GM19240 (cell line): ENCODE results near the gene SOBP.

Experiments used
- DNase-seq: peaks from one replicate; pipeline ENCODE4 v3.0.0; 2011; ENCODE audit warnings: low spot score; ENCODE audit not compliant: insufficient read length

The SOBP gene

DNA sequence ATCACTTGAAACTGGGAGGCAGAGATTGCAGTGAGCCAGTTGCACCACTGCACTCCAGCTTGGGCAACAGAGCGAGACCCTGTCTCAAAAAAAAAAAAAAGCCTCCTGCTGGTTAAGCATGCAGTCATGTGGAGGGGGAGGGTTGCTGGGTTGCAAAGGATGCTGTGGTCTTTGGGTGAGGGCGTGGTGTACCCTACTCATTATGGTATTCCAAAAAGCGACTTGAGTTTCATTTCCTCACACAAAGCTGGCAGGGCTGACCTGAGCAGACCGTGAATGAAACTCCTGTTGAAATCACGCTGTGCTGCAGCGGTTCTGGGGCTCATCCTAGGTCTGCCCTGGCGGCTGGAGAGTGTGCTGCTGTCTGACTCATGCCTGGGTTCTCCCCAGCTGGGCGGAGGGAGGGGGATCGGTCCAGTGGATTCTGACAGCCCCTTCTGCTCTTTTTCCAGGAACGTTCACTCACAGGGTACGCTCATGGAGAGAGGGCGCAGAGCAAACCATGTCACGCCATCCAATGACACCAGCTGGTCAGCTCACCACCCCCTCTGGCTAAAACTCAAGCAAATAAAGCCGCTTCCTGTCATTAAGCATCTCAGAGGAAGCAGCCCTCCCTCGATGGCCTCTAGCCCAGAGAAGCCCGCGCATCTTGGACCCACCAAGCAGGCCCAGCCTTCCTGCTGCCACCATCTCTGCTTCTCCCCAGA is 168.0 kb downstream of the SOBP start:
- DNase-seq: peak; percentile 54

DNA sequence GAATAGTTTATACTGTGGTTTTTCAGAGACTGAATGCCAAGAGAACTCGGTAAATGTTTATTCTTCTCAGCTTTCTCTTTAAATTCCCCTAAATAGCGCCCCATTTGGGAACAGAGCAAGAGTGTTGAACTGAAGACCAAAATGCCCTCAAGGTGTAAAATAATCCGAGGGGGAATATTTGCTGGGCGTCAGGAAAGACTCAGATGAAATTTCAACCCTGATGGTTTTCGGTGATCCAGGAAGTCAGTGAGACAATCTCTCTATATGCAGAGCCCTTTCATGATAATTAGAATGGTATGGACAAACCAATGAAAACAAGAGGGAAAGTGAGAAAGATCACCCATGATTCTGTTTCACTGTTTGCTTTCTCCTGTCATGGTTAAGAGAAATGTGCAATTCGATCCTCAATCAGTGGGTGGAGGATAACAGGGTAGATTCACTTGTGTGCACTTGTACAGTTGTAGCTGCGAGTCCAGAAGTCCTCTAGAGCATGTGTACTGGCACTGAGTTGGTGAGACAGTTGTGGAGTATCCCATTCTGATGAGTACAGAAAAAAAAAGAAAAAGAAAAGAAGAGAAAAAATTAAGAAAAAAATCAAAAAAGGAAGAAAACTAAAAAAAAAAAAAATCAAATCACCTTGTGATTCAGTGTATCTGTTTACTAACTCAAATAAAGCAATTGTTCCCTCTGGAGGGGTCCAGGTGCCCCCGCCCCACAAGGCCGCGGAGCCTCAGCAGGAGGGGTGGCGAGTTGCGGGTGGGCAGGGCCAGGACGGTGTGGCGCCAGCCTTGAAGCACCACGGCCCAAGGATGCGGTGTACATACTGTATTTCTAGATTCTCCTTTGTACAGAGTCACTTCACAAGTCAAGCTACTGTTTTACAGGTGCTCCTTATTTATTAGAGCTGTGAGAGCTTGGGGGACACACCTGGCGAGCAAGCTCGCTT is 169.3 kb downstream of the SOBP start:
- no peak for DNase-seq

DNA sequence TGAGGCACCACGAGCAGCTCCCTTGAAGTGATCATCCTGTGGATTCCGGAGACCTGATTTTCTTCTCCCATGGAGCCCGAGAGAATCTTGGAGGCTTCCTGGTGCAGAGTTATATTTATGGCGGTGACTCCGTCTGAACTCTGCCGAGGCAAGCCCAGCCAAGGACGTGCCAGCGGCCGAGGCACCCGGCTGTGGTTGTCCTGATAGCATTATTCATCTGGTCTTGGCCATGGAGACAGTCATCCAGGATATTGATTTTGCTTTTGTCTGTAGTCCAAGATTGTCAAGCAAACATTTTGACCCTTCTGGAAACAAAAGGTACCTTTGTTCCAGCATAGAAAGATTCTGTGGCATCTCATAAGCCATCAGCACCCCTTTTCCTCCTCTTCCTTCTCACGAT is 170.9 kb downstream of the SOBP start:
- DNase-seq: no peak

DNA sequence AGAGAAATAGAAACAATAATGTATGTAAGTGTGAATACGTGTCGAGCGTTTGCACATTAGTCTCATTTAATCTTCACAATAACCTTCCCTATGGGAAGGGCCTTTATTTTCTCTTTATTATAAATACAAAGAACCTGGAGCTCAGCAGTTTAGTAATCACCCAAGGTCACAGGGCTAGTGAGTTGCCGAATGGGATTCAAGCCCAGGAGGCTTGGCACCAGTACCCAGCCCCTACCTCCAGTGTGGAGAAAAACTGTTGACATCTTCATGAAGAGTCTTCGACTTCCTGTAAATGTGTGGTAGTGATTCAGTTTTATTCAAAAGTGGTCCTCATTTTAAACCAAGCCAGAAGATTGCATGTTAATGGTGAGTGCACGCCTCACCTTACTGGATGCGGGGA is 171.4 kb downstream of the SOBP start:
- DNase-seq: no peak

DNA sequence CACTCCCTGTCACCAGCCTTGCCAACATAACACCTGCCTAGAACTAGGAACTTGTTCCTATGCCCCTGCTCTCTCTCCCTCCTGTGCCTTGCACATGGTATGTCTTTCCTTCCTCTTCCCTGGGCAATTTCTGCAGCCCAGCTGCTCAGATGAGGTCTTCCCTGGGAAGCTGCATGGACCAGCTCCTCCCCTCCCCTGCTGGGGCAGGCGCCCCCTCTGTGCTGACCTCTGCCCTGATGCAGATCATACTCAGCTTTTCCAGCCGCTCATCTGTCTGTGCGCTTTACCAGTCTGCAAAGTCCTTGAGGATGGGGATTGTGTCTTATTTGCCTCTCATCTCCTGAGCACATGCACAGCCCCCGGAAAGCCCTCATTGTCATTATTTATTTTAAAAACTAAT is 172.4 kb downstream of the SOBP start:
- no peak for DNase-seq

DNA sequence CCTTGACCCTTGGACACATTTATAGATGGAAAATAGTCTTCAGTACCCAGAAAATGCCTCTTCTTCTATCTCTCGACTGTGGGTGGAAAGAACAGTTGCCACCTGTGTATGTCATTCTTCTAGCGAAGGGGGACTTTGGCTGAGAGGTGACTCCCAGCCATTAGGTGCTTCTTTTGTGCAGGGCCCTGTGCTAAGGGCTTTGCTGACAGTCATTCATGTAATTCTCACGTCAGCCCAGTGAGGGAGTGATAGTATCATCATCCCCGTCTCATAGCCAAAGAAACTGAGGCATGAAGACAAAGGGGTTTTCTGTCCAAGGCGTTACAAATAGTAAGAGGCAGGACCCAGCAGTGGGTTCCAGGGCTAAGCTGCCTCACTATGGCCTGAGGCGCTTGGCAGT is 173.4 kb downstream of the SOBP start:
- DNase-seq: no peak

DNA sequence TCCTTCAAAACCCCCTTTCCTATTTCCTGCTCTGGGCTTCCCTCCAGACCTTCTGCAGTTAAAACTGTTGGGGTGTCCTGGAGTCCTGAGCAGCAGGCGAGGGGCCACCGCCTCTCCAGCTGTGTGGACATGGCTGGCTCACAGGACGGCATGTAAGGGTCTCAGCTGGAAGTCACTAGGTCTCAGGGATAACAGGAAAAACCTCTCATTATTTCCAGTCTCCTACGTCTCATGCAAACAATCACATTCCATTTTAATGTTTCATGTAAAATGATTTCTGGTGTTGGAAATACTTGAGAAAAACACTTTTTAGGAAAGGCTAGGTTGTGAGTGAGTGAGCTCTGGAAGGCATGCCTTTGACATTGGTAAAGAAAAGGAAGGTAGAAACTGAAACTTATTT is 175.5 kb downstream of the SOBP start:
- DNase-seq: no peak

DNA sequence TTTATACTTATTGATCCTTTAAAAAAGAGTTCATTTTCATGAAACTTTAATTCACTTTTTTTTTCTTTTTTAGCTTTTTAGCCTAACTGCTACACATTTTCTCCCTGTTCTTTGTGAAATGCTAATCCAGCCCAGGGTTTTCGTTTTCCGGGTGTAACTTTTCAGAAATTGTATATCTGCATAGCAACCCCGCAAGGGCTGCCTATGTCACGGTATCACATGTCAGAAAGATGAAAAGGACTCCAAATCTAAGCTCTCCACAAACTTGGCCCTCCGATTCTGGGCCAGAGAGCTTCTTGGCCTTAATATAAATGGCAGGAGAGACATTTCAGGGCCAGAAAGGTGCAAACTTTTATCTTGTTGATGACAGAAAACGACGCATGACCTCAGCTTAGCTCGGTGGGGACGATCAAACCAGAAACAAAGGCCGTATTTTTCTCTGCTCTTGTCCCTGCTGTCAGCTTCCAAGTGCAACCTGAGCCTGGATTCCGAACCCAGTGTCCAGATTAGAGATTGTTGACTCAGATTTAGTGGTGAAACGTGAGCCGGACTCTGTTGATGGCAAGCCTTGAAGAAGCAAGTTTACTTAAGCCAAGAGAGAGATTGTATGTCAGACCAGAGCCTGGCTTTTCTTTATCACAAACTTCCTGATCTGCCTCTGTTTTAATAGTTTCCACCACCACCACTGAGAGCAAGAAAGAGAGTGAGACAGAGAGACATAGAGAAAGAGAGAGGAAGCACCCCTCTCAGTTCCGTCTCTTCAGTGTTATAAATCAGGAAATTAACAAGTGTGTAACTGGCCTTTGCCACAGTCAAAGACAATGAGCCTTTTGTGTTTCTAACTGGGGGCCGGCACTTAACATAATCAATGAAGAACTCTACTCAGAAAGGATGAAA is 176.4 kb downstream of the SOBP start:
- no peak for DNase-seq

DNA sequence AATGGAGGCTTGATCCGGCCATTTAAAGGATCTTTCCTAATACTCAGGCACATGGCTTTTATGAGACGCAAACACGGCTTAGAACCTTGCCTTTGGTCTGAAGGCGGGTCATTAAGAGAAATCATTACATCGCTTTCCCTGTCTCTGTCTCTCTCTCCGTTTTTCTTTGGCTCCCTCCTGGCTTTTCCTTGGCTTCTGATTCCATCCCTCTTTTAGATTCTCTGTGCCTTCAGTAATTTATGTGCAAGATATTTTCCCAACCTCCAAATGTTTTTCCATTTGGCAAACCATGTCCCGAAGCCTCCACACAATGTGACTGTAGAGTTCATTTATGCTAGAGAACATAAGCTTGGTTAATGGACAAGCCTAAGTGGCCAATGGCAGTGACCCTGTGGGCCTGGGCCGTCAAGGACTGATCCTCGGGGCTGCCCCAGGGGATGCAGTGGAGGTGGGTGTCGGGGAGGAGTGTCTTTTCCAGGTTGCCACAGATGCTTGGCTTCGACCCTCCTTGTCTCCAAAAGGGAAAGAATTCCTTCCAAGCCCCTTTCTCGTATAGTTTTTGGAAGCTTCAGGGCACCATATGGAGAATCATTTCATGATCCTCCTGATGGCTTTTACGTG is 177.2 kb downstream of the SOBP start:
- DNase-seq: no peak

DNA sequence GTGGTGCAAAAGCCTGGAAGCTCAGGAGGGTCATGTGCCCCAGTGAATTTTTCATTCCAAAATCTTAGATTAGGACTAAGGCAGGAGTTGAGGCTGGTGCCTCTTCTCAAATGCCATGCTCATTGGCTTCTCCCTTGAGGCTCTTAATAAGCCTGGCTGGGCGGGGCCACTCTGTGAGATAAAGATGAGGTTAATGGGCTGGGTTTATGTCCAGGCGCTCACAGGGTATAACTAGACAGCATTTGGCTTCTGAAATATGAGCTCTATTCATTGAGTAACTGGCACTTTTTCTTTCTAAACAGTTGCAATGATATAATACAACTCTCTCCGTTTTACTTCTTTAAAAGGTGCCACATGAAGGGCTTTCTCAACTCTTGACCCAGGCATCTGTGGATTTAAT is 177.9 kb downstream of the SOBP start:
- no peak for DNase-seq

DNA sequence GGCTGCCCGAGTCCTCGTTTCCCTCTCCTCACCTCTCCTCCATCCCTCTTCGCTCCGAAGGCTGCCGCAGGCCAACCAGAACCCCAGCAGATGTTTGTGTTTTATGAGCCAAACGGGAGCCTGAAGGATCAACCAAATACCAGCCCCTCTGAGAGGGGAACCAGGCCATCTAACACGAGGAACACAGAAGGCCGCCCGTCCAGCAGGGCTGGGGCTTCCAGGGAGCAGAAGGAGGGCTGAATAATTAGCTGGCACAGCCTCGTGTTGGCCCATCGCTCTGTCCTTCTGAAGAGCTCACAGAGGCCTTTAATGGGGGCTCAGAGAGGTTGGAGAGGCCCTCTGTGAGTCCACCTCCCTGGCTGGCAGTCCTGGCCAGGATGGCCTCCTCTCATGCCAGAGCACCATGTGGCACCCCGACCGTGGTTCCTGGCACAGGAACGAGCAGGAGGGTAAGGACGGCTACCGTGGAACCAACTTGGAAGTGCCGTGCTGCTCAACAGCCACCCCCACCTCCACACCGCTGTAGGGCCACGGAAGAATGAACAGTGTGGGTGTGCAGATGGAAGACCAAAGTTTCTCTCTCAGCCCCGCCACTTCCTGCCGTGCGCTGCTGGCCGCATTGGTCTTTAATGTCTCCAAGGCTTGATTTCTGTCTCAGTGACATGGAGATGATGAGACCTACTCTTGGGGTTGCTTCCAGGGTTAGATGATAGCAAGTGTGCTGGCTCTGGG is 179.0 kb downstream of the SOBP start:
- peak; percentile 41 for DNase-seq

DNA sequence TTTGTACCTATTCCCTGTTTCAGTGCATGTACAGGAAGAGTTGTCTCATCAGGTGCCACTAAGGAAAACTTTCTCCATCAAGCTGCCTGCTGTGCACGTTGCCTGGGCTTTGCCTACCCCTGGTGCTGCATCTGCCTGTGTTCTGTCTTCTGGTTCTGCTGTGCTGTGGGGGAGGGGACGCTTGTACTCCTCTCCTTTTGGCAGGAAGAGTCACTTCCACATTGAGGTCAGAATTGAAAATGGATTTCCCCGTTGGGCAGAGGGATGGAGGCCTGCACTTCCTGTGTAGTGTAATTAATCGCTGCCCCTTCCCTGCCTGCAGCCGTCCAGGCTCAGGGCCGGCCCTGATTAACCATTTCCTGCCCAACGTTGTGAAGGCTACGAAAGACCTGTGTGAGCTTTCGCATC is 180.9 kb downstream of the SOBP start:
- DNase-seq: peak; percentile 14

DNA sequence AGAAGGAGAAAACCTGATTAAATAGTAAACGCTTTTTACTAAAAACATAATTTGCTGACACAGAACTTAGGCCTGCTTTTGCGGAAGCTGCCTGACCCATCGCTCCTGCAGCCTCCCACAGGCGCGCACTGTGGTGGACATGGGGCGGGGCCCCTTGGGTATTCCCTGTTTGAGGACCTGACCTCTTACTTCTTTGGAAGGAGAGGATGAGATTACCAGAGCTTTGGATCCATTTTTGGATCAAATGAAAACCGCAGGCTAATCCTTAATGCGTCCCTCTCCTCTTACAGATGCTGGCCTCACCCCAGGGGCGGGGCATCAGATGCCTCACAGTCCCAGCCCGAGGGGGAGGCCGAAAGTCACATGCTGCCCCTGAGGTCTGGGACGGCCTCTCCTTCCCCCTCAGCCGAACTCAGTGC is 183.2 kb downstream of the SOBP start:
- DNase-seq: no peak

DNA sequence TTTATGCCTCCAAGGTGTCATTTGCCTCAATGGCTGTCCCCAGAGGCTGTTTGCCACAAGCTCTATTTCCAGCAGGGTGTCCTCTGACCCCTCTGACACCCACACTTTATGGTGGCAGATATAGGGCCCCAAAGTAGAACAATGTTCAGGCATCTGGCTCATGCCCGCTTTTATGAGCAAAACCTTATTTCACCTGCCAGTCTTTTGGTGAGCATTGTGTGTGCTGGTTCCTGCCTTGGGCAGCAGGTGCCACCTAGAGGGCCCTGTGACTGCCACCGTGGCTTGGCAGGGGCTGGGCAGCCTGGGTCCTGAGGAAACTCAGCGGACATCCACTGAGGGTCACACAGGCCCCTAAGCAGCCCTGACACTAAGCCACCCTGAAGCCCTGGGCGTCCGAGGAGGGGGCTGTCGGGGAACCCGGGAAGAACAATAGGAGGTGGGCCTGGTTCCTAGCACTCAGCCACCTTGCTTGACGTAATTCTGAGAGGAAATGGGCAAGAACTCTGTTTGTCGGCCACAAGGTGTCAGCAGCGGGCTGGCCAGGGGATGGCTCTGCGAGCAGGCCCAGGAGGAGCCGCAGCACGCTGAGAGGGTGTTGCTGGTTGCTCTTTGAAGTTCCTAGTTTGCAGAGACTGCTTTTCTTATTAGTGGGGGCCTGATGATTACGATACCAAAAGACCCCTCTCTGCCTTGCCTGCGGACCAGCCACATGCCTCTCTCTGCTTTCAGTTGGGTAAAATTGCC is 185.2 kb downstream of the SOBP start:
- peak; percentile 70 for DNase-seq

DNA sequence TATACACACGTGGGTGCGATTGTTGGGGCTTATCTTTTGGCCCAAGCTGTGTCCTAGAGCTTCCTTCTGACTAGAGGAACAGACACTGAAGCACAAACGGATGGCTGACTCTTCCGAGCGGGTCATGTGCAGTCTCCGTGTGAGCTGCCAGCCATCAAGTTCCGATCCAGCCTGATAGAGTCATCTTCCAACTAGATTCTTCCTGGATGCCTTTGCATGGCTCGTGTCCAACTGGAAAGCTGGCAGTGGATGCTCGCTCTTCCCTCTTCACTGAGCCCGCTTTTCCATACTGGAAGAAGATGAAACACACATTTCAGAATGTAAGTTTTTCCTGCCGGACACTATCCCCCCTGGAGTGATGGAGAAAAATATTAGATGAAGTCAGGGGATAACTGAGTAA is 186.1 kb downstream of the SOBP start:
- DNase-seq: no peak

DNA sequence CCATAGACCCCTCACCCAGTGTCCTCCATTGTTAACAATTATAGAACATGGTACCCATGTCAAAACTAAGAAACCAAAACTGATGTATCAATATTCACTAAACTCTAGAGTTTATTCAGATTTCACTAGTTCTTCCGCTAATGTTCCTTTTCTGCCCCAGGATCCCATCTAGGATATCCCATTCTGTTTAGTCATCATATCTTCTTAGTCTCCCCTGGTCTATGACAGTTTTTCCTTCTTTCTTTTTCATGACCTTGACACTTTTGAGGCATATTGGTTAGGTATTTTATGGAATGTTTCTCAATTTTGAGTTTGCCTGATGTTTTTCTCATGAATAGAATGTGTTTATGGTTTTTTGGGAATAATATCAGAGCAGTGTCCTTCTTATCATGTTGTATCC is 187.5 kb downstream of the SOBP start:
- DNase-seq: no peak

DNA sequence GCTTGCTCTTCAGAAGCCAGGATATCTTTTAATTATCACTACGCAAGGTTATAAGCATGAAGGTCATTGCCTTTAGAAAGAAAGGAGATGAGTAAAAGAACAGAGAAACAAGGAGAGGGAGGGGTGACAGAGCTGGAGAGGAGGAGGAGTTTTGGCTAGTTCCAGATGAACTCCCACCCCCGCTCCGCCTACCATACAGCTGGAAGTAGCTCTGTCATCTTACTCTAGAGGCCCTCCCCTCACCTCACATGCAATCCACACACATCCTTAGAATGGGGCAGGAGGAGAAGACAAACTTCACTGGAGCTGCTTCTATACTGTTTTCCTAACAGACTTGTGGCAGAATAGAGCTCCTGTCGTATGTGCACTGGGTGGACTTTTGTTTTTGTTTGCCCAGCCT is 189.5 kb downstream of the SOBP start:
- DNase-seq: no peak

DNA sequence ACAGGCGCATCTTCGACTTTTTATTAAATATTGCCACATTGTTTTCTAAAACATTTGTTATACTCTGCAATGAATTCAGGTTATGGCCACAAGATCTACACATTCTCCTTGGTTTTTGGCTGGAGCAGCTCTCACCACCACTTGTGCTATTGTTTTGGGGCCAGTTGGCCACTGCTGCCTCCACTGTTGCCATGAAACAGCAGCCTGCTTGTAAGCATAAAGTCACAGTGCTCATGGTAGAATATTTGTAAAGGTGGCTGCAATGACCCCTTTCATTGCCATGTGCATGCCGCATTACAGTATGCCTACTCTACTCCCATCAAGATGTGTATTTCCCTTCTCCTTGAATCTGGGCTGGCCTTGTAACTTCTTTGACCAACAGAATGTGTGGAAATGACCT is 192.8 kb downstream of the SOBP start:
- no peak for DNase-seq

DNA sequence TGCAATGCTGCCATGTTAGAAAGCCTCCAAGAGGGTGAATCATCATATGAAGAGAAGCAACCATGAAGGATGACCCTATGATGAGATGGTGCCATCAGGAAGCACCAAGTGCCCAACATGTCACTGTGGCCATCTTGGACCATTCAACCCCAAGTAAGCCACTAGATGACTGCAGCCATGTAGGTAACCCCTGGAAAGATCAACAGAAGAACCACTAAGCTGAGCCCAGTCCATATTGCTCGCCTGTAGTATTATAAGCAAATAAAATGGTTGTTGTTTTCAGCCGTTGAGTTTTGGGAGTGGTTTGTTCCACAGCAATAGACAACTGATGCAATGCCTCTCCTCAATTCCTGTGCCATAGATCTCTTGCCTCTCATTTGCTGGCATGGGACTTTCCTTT is 193.3 kb downstream of the SOBP start:
- no peak for DNase-seq

DNA sequence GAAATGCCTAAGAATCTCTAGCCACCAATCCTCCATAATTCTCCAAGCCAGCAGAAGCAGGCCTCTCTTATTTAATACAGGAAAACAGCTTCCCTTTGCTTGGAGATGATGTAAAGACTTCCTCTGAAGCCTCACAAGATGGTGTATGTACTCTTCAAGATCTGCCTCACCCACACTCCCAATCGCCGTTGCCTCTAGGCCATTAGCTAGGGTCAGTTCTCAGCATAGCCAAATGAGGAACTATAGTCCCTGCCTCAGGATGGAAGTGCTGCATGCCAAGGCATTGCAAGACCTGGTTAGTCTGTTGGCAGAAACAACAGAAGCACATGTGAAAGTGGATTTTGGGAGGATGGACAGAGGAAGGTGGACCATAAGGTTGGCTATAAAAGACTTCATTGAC is 195.1 kb downstream of the SOBP start:
- DNase-seq: no peak
